Lower leg skin (tissue), 3 donors: ENCODE measurements around the gene TUBA1C.

Source experiments
- POLR2A ChIP-seq, 2 donors: fragments of 450-650 bp; IDR thresholded peaks; one replicate each; pipeline ENCODE4 v1.6.1; 2016 to 2017; ENCODE audit warnings: antibody characterized with exemption in 2 of 2, mild to moderate bottlenecking in 1 of 2, moderate library complexity in 1 of 2
- TF ChIP-seq, protein P1 (sequence below), 3 donors: fragments of 450-650 bp; IDR thresholded peaks; one replicate each; pipeline ENCODE4 v1.5.1; 2016; ENCODE audit warnings: antibody characterized with exemption in 3 of 3, mild to moderate bottlenecking in 3 of 3, moderate library complexity in 2 of 3

DNA sequence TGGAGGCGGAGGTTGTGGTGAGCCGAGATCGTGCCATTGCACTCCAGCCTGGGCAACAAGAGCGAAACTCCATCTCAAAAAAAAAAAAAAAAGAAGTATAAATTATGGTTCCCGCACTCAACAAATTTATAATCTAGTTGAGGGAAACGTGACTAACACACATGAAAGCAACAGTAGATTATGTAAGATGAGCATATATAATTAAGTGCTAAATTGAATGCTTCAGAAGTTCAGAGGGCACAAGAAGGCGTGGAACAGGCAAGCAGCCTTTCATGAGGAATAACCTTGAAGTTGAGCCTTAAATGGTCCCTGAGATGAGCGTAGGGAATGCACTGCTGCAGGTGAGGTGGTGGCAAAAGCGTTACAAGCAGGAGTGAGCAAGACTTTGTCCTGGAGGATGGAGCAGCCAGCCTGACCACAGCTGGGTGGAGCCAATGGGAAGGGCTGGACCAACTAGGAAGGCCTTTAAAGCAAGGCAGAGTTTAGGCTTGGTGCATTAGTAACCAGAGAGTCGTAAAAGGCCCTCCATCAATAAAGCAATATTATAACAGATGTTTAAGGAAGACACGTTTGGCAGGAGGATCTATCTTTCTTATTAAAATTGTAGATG, 45.4 kb upstream of the TUBA1C start:
- TF ChIP-seq, protein P1, sequence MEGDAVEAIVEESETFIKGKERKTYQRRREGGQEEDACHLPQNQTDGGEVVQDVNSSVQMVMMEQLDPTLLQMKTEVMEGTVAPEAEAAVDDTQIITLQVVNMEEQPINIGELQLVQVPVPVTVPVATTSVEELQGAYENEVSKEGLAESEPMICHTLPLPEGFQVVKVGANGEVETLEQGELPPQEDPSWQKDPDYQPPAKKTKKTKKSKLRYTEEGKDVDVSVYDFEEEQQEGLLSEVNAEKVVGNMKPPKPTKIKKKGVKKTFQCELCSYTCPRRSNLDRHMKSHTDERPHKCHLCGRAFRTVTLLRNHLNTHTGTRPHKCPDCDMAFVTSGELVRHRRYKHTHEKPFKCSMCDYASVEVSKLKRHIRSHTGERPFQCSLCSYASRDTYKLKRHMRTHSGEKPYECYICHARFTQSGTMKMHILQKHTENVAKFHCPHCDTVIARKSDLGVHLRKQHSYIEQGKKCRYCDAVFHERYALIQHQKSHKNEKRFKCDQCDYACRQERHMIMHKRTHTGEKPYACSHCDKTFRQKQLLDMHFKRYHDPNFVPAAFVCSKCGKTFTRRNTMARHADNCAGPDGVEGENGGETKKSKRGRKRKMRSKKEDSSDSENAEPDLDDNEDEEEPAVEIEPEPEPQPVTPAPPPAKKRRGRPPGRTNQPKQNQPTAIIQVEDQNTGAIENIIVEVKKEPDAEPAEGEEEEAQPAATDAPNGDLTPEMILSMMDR (IDR thresholded peaks at IDR 0.05): no peak
- TF ChIP-seq POLR2A (IDR thresholded peaks at IDR 0.05): no peak
